ENCODE results near the gene C20orf96. TPM values are rescaled to one million over a fixed set of nuclear protein-coding genes. Genes with fewer than 3 reads are reported as not detected.

The C20orf96 gene
- total and polyA plus RNA-seq, 8 donors: 6.9 to 49.2 (median 39.7) TPM

DNA sequence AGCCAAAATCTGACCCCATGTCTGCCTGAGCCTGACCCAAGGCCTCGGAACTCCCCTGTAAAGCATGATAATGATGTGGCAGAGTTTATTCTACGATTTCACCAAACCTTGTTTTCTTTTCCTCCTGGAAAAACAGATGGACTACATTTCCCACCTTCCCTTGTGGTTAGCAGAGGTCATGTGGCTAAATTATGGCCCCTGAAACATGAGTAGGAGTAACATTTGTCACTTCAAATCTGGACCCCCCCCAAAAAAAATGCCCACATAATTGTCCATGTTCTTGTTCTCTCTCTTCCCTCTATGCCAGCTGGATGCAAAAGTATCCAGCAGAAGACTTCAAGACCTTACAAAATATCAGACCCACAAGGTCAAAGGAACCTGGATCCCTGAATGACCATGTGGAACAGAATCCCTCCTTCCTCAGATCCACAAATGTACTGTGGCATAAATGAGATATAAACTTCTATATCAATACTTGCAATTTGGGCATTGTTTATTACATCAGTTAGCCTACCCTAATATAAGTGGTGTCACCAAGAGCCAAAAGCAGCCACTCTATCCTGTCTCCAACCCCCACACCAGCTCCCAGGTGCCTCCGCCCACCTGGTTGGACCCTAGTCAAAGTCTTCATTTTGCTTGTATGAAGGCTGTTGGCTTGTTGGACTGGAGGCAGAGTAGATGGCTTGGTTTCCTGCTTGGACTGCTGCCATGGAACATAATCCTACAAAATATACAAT is 1.4 kb downstream of the C20orf96 start:
- Histone ChIP-seq H3K36me3 (no peaks in the 10 kb centered on the region), H3K4me3 (peak overlapping the region in 1 of 2 donors; percentile 67), H3K9me3 (no peaks in the 10 kb centered on the region), H3K27ac (no peak overlapping the region), H3K27me3 (no peaks in the 10 kb centered on the region), H3K4me1 (peaks cover 6 to 28% of the 10 kb centered on the region in 2 donors)
- no peak for DNase-seq
- intact Hi-C loops (cut with DNase I): no loop called here
- TF ChIP-seq CTCF (IDR thresholded peaks at IDR 0.05): no peak
- ATAC-seq: no peak

GRCh38 chr20:286508-286907 is 4.0 kb downstream of the C20orf96 start:
- ATAC-seq: no peak
- no peak overlapping the region for H3K4me3 ChIP-seq
- peaks cover 0 to 2% of the 10 kb centered on the region in 2 donors for H3K36me3 ChIP-seq
- DNase-seq: no peak
- no peaks in the 10 kb centered on the region for H3K9me3 ChIP-seq
- no peak overlapping the region for H3K27ac ChIP-seq
- H3K4me1 ChIP-seq: peaks cover 6 to 17% of the 10 kb centered on the region in 2 donors
- no peaks in the 10 kb centered on the region for H3K27me3 ChIP-seq
- intact Hi-C loops (cut with DNase I): no loop called here
- TF ChIP-seq CTCF (IDR thresholded peaks at IDR 0.05): no peak

DNA sequence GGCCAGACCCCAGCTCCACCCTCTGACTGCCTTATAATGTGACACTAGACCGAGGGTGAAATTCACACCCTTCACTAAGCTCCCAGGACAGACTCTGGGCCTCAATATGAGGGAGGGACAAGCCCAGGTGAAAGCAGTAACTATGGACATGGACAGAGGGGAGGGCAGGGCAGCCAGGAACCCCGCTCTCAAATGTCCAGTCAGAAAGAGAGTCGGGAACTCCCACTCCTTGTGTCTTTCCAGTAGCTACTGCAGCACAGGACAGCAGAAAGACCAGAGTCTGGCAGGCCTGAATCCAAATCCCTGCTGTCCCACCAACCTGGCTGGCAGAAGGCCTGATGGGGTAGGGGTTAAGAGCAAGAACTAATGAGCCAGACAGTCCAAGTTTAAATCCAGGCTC is 6.4 kb downstream of the C20orf96 start:
- no peak for DNase-seq
- no peak for ATAC-seq
- no peaks in the 10 kb centered on the region for H3K27me3 ChIP-seq
- H3K4me1 ChIP-seq: no peaks in the 10 kb centered on the region
- intact Hi-C loops (cut with DNase I): no loop called here
- H3K9me3 ChIP-seq: no peaks in the 10 kb centered on the region
- no peak overlapping the region for H3K27ac ChIP-seq
- peaks cover 0 to 9% of the 10 kb centered on the region in 2 donors for H3K36me3 ChIP-seq
- H3K4me3 ChIP-seq: no peak overlapping the region
- no peak for TF ChIP-seq CTCF (IDR thresholded peaks at IDR 0.05)

DNA sequence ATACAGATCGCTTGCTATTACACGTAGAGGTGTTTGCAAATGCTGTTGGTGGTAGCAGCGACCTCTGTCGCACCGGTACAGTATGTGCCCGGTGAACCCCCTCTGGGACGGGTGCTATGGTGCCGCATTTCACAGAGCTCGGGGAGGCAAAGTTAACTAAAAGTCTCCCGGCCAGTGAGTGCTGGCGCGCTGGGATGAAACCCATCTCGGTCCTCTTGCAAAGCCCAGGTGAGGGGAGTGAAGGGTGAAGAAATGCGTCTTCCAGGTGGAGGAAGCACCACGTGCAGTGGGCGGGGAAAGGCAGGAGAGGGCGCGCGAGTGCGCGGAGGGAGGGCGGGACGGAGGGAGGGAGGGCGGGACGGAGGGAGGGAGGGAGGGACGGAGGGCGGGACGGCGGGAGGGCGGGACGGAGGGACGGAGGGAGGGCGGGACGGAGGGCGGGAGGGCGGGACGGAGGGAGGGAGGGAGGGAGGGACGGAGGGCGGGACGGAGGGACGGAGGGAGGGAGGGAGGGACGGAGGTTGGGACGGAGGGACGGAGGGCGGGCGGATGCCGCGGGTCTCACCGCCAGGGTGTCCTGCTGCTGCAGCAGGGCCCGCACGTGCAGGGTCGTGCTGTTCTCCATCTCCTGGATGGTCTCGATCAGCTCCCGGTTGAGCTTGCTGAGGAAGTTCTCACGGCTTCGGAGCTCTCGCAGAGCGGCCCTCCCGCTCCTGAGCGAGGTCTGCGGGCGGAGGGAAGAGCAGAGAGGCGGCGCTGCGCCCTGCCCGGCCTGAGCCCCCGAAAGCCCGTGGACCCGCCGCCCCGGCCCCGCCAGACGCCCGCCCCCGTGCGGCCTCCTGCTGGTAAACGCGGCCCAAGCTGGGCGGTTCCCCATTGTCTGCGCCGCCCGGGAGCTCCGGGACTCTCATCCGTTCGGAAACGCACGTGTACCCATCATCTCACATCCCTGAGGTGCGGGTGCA is 11.7 kb downstream of the C20orf96 start:
- Histone ChIP-seq H3K4me3 (no peak overlapping the region), H3K27ac (no peak overlapping the region)
- TF ChIP-seq CTCF (IDR thresholded peaks at IDR 0.05): no peak

GRCh38 chr20:278181-278580 is 12.4 kb downstream of the C20orf96 start:
- H3K9me3 ChIP-seq: no peaks in the 10 kb centered on the region
- no peak for TF ChIP-seq CTCF (IDR thresholded peaks at IDR 0.05)

More for the DNA sequence above, 11.7 kb downstream of the C20orf96 start:
- ATAC-seq: peak; percentile 33
- H3K4me1 ChIP-seq: no peaks in the 10 kb centered on the region
- intact Hi-C loops (cut with DNase I): no loop called here
- peaks cover 0 to 37% of the 10 kb centered on the region in 2 donors for H3K36me3 ChIP-seq
- DNase-seq: no peak
- H3K27me3 ChIP-seq: no peaks in the 10 kb centered on the region
- no peaks in the 10 kb centered on the region for H3K9me3 ChIP-seq

More at GRCh38 chr20:278181-278580, 12.4 kb downstream of the C20orf96 start:
- ATAC-seq: no peak
- no peaks in the 10 kb centered on the region for H3K4me1 ChIP-seq
- intact Hi-C loops (cut with DNase I): no loop called here
- DNase-seq: no peak
- peaks cover 0 to 37% of the 10 kb centered on the region in 2 donors for H3K36me3 ChIP-seq
- H3K27ac ChIP-seq: no peak overlapping the region
- H3K4me3 ChIP-seq: no peak overlapping the region
- no peaks in the 10 kb centered on the region for H3K27me3 ChIP-seq

All from left lung (tissue), 10 donors.